GM23248 (cell line): Measurements from ENCODE around the gene ARPC5L. TPM values are rescaled to one million over a fixed set of nuclear protein-coding genes. Genes with fewer than 3 reads are reported as not detected.

Source experiments
- DNase-seq: peaks from one replicate; pipeline ENCODE4 v3.0.0-alpha.2; 2015
- H2AFZ ChIP-seq: fragments of 200-600 bp; sonication (generic); 2 replicates; pipeline ENCODE4 v1.6.1; 2016; ENCODE audit warnings: antibody characterized with exemption
- H3F3A ChIP-seq: fragments of 200-600 bp; sonication (generic); 2 replicates; pipeline ENCODE4 v1.6.1; 2016; ENCODE audit warnings: mild to moderate bottlenecking, antibody characterized with exemption, mixed run types; ENCODE audit not compliant: insufficient read depth
- H3K27ac ChIP-seq: fragments of 200-600 bp; sonication (generic); 2 replicates; pipeline ENCODE4 v1.5.1; 2016; ENCODE audit warnings: mild to moderate bottlenecking
- H3K27me3 ChIP-seq: fragments of 200-600 bp; sonication (generic); replicated peaks from 2 replicates; pipeline ENCODE4 v1.6.1; 2016; ENCODE audit warnings: mild to moderate bottlenecking; ENCODE audit not compliant: insufficient read depth
- H3K36me3 ChIP-seq: fragments of 200-600 bp; sonication (generic); 2 replicates; pipeline ENCODE4 v1.6.1; 2016; ENCODE audit warnings: low read depth, mild to moderate bottlenecking
- H3K4me1 ChIP-seq: fragments of 200-600 bp; sonication (generic); 2 replicates; pipeline ENCODE4 v1.6.1; 2016; ENCODE audit warnings: mild to moderate bottlenecking; ENCODE audit not compliant: insufficient read depth
- H3K4me2 ChIP-seq: fragments of 200-600 bp; sonication (generic); one replicate; pipeline ENCODE4 v1.6.1; 2016; ENCODE audit warnings: mild to moderate bottlenecking; ENCODE audit not compliant: unreplicated experiment
- H3K4me3 ChIP-seq: fragments of 200-600 bp; sonication (generic); 2 replicates; pipeline ENCODE4 v1.5.1; 2016; ENCODE audit warnings: mild to moderate bottlenecking
- H3K79me2 ChIP-seq: fragments of 200-600 bp; sonication (generic); 2 replicates; pipeline ENCODE4 v1.6.1; 2016; ENCODE audit warnings: mild to moderate bottlenecking; ENCODE audit not compliant: insufficient read depth
- H3K9ac ChIP-seq: fragments of 200-600 bp; sonication (generic); 2 replicates; pipeline ENCODE4 v1.6.1; 2016; ENCODE audit warnings: mild to moderate bottlenecking
- H3K9me2 ChIP-seq: fragments of 200-600 bp; sonication (generic); 2 replicates; pipeline ENCODE4 v1.6.1; 2016; ENCODE audit warnings: mixed run types, mild to moderate bottlenecking, moderate library complexity; ENCODE audit not compliant: insufficient read depth
- H3K9me3 ChIP-seq: fragments of 200-600 bp; sonication (generic); one replicate; pipeline ENCODE4 v1.6.1; 2017; ENCODE audit warnings: low read depth
- H4K20me1 ChIP-seq: fragments of 200-600 bp; sonication (generic); 2 replicates; pipeline ENCODE4 v1.6.0; 2016; ENCODE audit not compliant: insufficient read depth
- EZH2 ChIP-seq: fragments of 200-600 bp; sonication (generic); IDR thresholded peaks from 2 replicates; pipeline ENCODE4 v1.6.1; 2018; ENCODE audit warnings: antibody characterized with exemption, mild to moderate bottlenecking; ENCODE audit not compliant: insufficient read depth, poor library complexity, severe bottlenecking
- EZH2phosphoT487 ChIP-seq: fragments of 200-600 bp; sonication (generic); IDR thresholded peaks from 2 replicates; pipeline ENCODE4 v1.6.1; 2018; ENCODE audit warnings: antibody characterized with exemption, moderate library complexity, mild to moderate bottlenecking, low read depth; ENCODE audit not compliant: insufficient read depth
- WGBS, 2 experiments: methylation state at CpG; one replicate each; pipeline ENCODE4 v1.1.6; 2015 to 2017; ENCODE audit warnings: low lambda C conversion rate in 2 of 2, low coverage in 1 of 2; ENCODE audit errors: missing lambda C conversion rate in 2 of 2; 5-methylcytosine and 5-hydroxymethylcytosine counted together
- in situ Hi-C: fragments of 300-500 bp; cut with MboI; formaldehyde crosslinking; loops from 2 replicates; pipeline ENCODE4 v1.15.0; 2020
- polyA plus RNA-seq: library from polyadenylated mRNA; unstranded; fragments of >200 nt; fragmentation: Nextera tagmentation; extraction: Ambion mirVana; gene quantifications from 2 replicates; pipeline ENCODE4 v1.2.1, GENCODE V29; 2016
- total RNA-seq: library from RNA; depleted of rRNA; stranded (reverse); fragments of >200 nt; shearing (Covaris generic); gene quantifications from 2 replicates; pipeline ENCODE4 v1.2.3, GENCODE V29; 2014

Gene ARPC5L
- total and polyA plus RNA-seq, 2 experiments from 2014 or later, result 31.5 to 77.6 TPM

DNA sequence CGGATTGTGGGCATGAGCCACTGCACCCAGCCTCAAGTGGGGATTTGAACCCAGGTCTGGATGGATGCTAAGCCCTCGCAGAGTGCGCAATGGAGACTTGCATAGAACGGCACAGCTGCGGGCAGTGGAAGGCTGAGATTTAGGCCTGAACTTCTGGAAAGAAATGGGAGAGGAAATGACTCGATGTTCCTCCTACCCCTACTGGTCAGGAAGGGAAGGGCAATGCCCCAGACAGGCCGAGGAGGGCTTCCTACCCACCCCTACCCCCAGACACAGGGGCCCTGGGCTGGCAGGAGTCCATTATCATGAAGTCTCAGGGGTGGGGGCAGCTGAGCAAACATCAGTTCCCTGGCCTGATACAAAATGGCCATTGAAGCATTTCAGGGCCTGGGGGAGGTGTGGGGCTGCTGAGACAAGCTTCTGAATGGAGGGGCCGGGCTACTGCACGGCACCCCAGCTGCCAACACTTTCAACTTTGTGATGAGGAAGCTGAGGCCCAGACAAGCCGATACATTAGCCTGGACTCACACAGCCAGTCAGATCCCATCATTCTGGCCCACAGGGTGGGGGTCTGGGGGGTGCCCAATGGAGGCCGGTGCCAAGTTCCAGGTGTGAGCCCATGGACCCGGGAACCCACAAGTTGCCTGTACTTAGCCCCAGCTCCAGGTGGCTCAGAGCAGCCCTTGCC is 22.2 kb upstream of the ARPC5L start:
- Histone ChIP-seq H3K27me3 (no peaks in the 10 kb centered on the region), H3K9me3 (no peaks in the 10 kb centered on the region), H3F3A (no peaks in the 10 kb centered on the region), H3K4me2 (no peak overlapping the region), H3K4me1 (0 out of 2 replicates have a peak, but pooled peaks cover 5% of the 10 kb centered on the region), H3K36me3 (no peaks in the 10 kb centered on the region), H3K9ac (no peak overlapping the region), H3K9me2 (no peaks in the 10 kb centered on the region), H3K27ac (no peak overlapping the region), H2AFZ (no peak overlapping the region), H3K79me2 (no peaks in the 10 kb centered on the region), H4K20me1 (no peaks in the 10 kb centered on the region), H3K4me3 (no peak overlapping the region)
- WGBS, 2 experiments, result 81 to 86% methylated on average over 12 of the region's 12 CpGs
- TF ChIP-seq EZH2phosphoT487 (no peak), EZH2 (no peak)
- peak; percentile 42 for DNase-seq
- in situ Hi-C loops, result no loop called here

DNA sequence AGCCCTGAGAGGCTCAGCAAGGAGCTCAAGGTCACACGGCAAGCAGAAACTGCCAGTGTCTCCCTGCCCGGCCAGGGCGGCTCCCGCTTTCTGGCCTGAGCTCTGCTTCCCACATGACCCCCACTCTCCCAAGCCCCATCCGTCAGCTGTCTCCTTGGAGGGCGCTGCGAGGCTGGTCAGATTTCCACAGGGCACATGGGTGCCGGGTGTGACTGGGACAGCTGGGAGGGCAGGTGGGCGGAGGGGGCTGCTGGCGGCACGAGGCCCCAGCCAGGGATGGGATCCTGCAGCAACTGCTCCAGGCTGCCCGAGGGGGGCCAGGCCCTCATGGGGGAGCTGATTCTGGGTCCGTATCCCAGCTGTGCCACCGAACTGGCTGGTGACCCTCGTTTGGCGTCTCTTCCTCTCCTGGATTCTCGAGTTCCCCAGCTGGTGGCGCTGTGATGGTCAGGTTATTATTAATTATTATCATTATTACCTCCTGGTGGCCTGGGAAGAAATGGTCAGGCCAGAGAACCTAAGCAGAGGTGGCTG is 21.6 kb upstream of the ARPC5L start:
- no peak overlapping the region for H2AFZ ChIP-seq
- peak; percentile 43 for DNase-seq
- WGBS, 2 experiments, result 71 to 73% methylated on average over 17 to 18 of the region's 18 CpGs

GRCh38 chr9:124841075-124841821 is 20.7 kb upstream of the ARPC5L start:
- no peak overlapping the region for H3K9ac ChIP-seq
- H4K20me1 ChIP-seq, result no peaks in the 10 kb centered on the region
- in situ Hi-C loops, result no loop called here
- no peaks in the 10 kb centered on the region for H3K27me3 ChIP-seq
- H3K4me2 ChIP-seq, result no peak overlapping the region
- H2AFZ ChIP-seq, result no peak overlapping the region
- no peaks in the 10 kb centered on the region for H3K9me2 ChIP-seq
- H3K9me3 ChIP-seq, result no peaks in the 10 kb centered on the region
- H3K4me3 ChIP-seq, result no peak overlapping the region
- 77 to 85% methylated on average over 9 to 14 of the region's 14 CpGs for whole genome bisulfite sequencing, 2 experiments
- DNase-seq, result no peak
- H3K79me2 ChIP-seq, result no peaks in the 10 kb centered on the region
- H3F3A ChIP-seq, result no peaks in the 10 kb centered on the region
- TF ChIP-seq EZH2phosphoT487, result no peak
- no peak for TF ChIP-seq EZH2
- no peaks in the 10 kb centered on the region for H3K4me1 ChIP-seq
- no peaks in the 10 kb centered on the region for H3K36me3 ChIP-seq
- no peak overlapping the region for H3K27ac ChIP-seq

More for the DNA sequence above, 21.6 kb upstream of the ARPC5L start:
- Histone ChIP-seq H3K9me2 (no peaks in the 10 kb centered on the region), H3K27ac (no peak overlapping the region), H4K20me1 (no peaks in the 10 kb centered on the region), H3K27me3 (no peaks in the 10 kb centered on the region), H3K4me1 (no peaks in the 10 kb centered on the region), H3K4me3 (no peak overlapping the region), H3K9ac (no peak overlapping the region), H3K4me2 (no peak overlapping the region), H3F3A (no peaks in the 10 kb centered on the region), H3K9me3 (no peaks in the 10 kb centered on the region), H3K79me2 (no peaks in the 10 kb centered on the region), H3K36me3 (no peaks in the 10 kb centered on the region)
- in situ Hi-C loops, result no loop called here
- no peak for TF ChIP-seq EZH2phosphoT487
- TF ChIP-seq EZH2, result no peak

DNA sequence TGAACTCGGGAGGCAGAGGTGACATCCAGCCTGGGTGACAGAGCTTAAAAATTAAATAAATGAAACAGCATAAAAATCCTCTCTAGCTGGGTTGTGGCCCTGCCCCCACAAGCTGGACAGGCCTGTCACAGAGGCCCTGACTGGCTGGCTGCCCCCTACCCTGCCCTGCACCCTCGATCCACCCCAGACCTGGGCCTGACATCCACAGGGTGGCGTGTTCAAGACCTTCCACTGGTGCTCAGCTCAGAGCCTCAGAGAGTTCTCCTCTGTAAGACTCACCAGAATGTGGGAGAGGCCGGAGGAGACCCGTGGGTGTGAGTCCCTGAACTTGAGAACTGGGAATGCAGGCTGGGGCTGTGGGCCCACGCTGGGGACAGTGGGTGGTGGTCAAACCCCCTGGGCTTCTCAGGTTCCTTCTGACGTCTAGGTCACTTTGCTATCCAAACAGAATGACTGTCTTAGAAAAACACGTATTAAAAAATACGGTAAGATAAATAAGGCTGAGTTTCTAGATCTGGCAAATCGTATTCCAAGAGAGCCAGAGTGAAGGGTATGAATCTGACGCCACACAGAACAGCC is 18.4 kb upstream of the ARPC5L start:
- TF ChIP-seq EZH2 (no peak), EZH2phosphoT487 (no peak)
- no peak overlapping the region for H3K27ac ChIP-seq
- no peaks in the 10 kb centered on the region for H3K79me2 ChIP-seq
- in situ Hi-C loops, result no loop called here
- no peak for DNase-seq
- no peaks in the 10 kb centered on the region for H4K20me1 ChIP-seq
- no peaks in the 10 kb centered on the region for H3K9me2 ChIP-seq
- 72 to 75% methylated on average over 11 of the region's 11 CpGs for WGBS, 2 experiments
- no peak overlapping the region for H3K4me3 ChIP-seq
- H3K4me2 ChIP-seq, result no peak overlapping the region
- no peaks in the 10 kb centered on the region for H3K9me3 ChIP-seq
- H2AFZ ChIP-seq, result no peak overlapping the region
- no peaks in the 10 kb centered on the region for H3K4me1 ChIP-seq
- H3F3A ChIP-seq, result no peaks in the 10 kb centered on the region
- H3K27me3 ChIP-seq, result no peaks in the 10 kb centered on the region
- H3K9ac ChIP-seq, result no peak overlapping the region
- H3K36me3 ChIP-seq, result no peaks in the 10 kb centered on the region
